NCI-H146 treated with DMSO at 0.1 percent for 48 hours (cell line): ENCODE measurements around the gene PRODH2.
"Not testable (repeated sequence)": the region's sequence is repeated elsewhere in the genome, so short reads cannot be mapped to it uniquely, and the experiment has no call there.

Experiments
- DNase-seq: peaks from one replicate; lab custom pipeline; 2025; ENCODE audit not compliant: unreplicated experiment; lab: John Stamatoyannopoulos, UW

Gene PRODH2

GRCh38 chr19:35843676-35844481, 31.2 kb upstream of the PRODH2 start:
- DNase-seq, result no peak

GRCh38 chr19:35842666-35843272, 30.1 kb upstream of the PRODH2 start:
- no peak for DNase-seq

GRCh38 chr19:35841961-35842595, 29.4 kb upstream of the PRODH2 start:
- no peak for DNase-seq

GRCh38 chr19:35836096-35836495, 23.5 kb upstream of the PRODH2 start:
- not testable (repeated sequence) for DNase-seq

GRCh38 chr19:35833972-35834371, 21.3 kb upstream of the PRODH2 start:
- DNase-seq, result no peak

GRCh38 chr19:35832054-35832453, 19.4 kb upstream of the PRODH2 start:
- DNase-seq, result no peak

GRCh38 chr19:35830986-35831385, 18.3 kb upstream of the PRODH2 start:
- no peak for DNase-seq

GRCh38 chr19:35828692-35829301, 16.2 kb upstream of the PRODH2 start:
- no peak for DNase-seq

GRCh38 chr19:35824150-35824549, 11.5 kb upstream of the PRODH2 start:
- DNase-seq, result no peak

- no peak for DNase-seq
Observed at GRCh38 chr19:35822579-35822978, 9.9 kb upstream of the PRODH2 start.

GRCh38 chr19:35818445-35818844, 5.8 kb upstream of the PRODH2 start:
- no peak for DNase-seq

GRCh38 chr19:35816846-35817245, 4.2 kb upstream of the PRODH2 start:
- no peak for DNase-seq

GRCh38 chr19:35816262-35816661, 3.6 kb upstream of the PRODH2 start:
- peak; percentile 19 for DNase-seq

- DNase-seq, result no peak
Observed at GRCh38 chr19:35813043-35813890, 622 bp upstream of the PRODH2 start.

- no peak for DNase-seq
Observed at GRCh38 chr19:35811317-35812219, 1.1 kb downstream of the PRODH2 start.

GRCh38 chr19:35807633-35808032, 5.0 kb downstream of the PRODH2 start:
- no peak for DNase-seq

- DNase-seq, result no peak
Observed at GRCh38 chr19:35806597-35806996, 6.0 kb downstream of the PRODH2 start.

GRCh38 chr19:35805526-35806102, 7.0 kb downstream of the PRODH2 start:
- DNase-seq, result peak; percentile 9

- DNase-seq, result no peak
Observed at GRCh38 chr19:35801828-35802227, 10.8 kb downstream of the PRODH2 start.
